HG03064 (cell line): ENCODE measurements around the gene OR6C3.
"Not testable (repeated sequence)": the region's sequence is repeated elsewhere in the genome, so short reads cannot be mapped to it uniquely, and the experiment has no call there.

Experiments used
- ATAC-seq: cut with Tn5 transposase; IDR thresholded peaks from one replicate; pipeline ENCODE4 v1.9.1; 2021; ENCODE audit warnings: low read depth; ENCODE audit not compliant: unreplicated experiment

The OR6C3 gene

DNA sequence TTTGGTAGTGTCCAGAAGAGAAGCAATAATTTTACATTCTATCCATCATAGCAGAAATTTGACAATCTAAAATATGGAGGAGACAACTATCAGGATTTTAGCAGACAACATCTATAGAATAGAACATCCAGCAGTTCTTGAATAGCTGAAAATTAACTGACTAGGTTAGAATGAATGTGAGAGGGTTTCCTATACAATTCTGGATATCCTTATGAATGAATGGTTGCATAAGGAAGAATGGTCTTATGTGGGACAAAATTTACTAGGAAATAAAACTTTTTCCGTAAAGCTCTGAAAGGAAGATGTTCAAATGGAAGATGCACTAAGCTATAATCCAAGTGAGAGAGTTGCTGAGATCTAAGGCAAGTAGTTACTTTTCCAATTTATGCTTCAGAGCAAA, at the start of gene OR6C3:
TSS of gene OR6C3 (plus strand) at position 301 of the 400 bp plus-strand sequence. CDS start 955 bp downstream, outside the sequence.
- ATAC-seq: no peak

DNA sequence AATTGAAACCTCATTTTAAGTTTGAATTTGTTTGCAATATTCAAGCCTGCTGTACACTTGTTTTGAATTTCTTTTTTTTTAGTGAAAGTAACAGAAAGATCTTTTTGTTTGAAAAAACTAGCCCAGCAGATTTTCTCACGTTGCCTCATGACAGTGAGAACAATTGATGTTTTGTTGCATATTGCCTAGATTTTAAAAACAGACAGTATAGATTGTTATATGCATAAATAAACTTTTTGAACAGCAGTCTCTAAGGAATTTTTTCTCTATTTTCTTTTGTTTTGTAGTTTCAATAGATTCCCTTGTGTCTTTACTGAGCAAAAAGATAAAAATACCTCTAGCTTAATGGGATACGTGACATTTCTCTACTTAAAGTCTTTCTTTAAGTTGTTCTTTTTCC, 49.6 kb upstream of the OR6C3 start:
- ATAC-seq: no peak

GRCh38 chr12:55289999-55290398, 40.5 kb upstream of the OR6C3 start:
- ATAC-seq: no peak

DNA sequence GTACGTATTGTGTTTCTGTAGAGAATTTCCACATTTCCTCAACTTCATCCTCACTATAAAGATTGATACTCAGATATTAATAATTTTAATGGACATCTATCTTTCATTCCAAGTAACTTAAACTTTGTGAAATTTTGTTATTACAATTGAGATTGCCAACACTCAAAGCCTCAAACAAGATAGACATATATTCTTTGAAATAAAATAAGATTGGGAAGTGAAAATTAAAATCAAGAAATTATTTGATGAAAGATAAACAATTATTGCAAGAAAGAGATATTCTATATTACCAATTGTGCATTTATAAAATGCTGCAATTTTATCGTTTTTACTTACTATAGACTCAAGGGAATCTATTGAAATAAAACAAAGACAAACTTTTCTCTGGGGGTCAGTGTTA, 34.1 kb upstream of the OR6C3 start, which contains the start of gene OR6C6:
TSS of gene OR6C6 (minus strand) at position 101 of the 400 bp plus-strand sequence. CDS start 1,337 bp downstream, outside the sequence.
- ATAC-seq: no peak

DNA sequence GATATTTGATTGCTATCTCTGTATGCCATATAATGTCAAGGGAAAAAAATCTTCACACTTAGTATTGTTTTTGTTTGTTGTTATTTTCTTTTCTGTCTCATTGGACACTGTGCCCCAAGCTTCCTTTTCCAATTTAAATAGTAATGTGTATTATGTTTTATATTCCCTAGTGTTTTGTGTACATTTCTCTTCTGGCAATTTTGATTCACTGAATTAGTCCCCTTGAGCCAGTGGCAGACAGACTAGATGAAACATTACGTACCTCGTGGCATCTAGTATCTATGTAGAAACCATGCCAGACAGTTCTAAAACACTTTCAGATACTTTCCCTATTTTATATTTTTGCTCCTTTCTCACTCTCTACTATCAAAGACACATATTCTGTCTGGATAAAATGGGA, 16.5 kb upstream of the OR6C3 start, which contains the start of gene OR6C1:
TSS of gene OR6C1 (plus strand) at position 301 of the 400 bp plus-strand sequence. CDS start 6,257 bp downstream, outside the sequence.
- no peak for ATAC-seq

DNA sequence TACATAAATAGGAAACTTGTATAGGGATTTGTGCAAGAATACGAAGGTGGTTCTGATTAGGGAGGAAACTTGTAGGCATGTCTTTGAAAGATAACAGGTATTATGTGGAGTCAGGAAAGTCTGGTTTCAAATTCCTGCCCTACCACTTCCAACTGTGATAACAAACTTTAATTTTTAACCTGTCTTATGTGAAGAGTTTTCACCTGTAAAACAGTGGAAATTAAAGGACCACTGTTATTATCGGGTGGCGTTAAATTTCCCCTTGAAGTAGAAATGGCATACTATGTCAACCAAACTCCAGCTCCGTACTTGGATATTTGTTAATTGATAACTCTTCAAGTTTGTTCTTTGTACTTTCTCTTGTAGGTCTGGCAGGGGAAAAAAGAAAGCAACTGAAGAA, 10.3 kb upstream of the OR6C3 start:
- no peak for ATAC-seq

- ATAC-seq: not testable (repeated sequence)
Measured at GRCh38 chr12:55325801-55326200, 4.7 kb upstream of the OR6C3 start.

DNA sequence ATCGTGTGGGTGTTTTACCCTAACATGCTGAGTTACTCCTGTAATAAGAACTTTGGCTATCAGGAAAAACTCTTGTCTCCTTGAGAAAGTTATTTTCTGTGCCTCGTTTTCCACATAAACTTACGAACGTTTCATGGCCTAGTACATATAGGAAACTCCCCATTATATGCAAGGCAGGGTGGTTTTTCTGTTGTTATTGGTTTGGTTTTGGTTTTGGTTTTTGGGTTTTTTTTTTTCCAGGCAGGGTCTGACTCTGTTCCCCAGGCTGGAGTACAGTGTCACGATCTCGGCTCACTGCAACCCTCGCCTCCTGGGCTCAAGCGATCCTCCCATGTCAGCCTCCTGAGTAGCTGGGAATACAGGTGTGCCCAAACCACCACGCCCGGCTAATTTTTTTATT, 5.5 kb downstream of the OR6C3 start:
- ATAC-seq: no peak

GRCh38 chr12:55355338-55355737, 24.8 kb downstream of the OR6C3 start:
- ATAC-seq: not testable (repeated sequence)

DNA sequence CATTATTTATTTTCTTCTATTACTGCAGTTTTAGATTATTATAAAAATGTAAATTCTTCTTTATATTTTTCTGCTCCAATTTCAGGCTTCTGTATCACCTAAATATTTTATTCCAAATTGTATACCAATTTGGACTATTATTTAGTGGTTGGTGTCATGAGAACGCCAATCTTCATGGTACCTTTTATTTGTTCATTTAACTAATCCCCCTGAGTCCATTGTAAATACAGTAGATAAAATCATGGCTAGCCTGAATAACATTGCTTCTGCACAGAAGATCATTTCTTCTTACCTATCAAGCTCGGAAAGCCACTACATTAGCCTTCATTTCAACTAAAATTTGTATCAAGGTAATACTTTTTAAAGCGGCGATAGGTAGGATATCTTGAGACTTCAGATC, 32.1 kb downstream of the OR6C3 start, which contains the start of gene OR6C75:
TSS of gene OR6C75 (plus strand) at position 301 of the 400 bp plus-strand sequence. CDS start 2,136 bp downstream, outside the sequence.
- no peak for ATAC-seq

DNA sequence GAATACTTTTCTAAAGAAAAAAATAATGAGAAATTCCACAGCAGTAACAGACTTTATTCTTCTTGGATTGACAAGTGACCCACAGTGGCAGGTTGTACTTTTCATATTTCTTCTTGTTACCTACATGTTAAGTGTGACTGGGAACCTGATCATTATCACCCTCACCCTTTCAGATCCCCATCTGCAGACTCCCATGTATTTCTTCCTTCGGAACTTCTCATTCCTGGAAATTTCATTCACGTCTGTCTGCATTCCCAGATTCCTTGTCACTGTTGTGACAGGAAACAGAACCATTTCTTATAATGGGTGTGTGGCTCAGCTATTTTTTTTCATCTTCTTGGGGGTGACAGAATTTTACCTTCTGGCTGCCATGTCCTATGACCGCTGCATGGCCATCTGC, 34.5 kb downstream of the OR6C3 start:
- no peak for ATAC-seq

DNA sequence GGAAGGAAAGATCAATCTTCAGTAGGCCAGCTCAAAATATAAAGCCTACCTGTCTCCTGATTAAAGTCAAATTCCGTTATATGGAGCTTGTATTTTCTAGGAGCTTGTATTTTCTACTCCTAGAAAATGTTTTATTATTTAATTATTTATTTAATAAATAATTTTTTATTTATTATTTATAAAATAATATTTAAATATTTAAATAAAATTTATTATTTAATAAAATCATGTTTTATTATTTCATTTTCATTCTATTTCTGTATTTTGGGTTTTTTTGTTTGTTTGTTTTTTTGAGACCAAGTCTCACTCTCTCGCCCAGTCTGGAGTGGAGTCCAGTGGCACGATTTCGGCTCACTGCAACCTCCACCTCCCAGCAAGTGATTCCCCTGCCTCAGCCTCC, 42.0 kb downstream of the OR6C3 start:
- ATAC-seq: no peak
